ENCODE data around the gene SPP2. TPM values are rescaled to one million over a fixed set of nuclear protein-coding genes. Genes with fewer than 3 reads are reported as not detected.

Gene SPP2
- total RNA-seq, 1 donor from 2014 or later = not detected

DNA sequence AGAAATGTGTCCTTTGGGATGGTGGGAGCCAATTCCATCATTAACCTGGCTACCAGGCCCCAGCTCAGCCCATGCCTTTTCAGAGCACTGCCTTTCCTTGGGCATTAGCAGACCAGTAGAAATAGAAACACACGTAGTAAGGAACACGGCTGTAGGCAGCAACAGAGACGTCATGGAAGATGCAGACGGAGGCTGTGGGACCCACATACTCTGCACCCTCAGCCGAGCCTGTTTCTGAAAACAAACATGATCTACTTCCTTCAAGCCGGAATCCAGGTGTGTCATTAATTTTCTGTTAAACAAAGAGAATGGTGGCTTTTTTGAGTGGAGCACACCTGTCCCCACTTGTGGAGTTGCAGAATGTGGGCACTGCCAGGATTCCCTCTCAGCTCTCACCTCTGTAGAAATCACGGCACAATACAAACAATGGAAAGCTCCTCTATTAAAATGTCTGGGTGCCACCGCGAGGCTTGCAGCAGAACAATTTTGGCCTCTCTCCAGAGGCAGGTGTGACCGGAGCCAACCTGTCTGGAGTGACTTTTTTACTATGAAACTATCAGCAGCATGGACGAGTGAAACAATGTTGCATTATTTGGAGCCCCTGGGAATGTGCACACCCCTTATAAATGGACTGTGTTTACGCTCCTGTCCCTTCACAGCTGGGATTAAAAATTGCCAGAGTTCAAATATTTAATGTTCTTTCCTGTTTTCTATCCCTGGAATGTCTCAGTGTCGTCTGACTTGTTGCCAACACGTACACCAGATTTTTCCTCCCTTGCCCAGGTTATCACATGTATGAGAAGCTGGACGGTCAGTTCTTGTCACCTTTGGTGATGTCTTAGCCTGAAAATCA lies 31.7 kb downstream of the SPP2 start:
- H3K27me3 Mint-ChIP-seq (ENCODE audit: insufficient read depth) = peaks cover 17% of the 10 kb centered on the region

DNA sequence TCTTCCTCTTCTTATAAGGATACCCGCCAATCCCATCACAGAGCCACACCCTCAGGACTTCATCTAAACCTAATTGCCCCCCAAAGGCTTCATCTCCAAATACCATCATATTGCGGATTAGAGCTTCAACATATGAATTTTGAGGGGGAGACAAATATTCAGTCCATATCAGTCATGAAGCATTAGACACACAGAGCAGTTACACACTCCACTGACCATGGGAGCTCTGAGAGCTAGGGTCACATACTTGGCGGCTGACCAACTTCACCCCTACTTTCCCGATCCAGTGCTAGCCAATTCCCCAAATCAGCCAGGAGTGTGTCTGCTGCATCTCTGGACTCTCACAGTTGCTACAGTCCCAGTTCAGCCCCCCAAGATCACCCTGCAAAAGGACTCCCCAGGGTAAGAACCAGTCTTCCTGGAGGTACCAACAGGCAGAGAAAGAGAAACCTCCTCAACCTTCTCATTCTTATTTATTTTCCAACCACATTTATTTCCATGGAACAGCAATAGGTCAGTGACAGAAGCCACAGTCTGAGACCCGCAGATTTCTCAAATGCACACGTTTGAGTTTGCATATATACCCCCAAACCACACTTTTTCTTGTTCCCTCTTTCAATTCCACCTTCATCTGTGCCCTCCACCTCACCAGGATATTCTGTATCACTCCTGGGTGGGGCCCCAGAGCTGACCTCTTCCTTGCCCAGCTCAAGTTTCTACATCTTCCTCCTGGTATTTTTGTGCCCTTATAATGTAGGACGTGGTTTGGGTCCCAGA lies 33.3 kb downstream of the SPP2 start:
- Mint-ChIP-seq H3K4me1 (ENCODE audit: low read depth) (no peaks in the 10 kb centered on the region), H3K27me3 (ENCODE audit: insufficient read depth) (peaks cover 21% of the 10 kb centered on the region), H3K36me3 (ENCODE audit: low read depth) (no peaks in the 10 kb centered on the region), H3K27ac (no peak overlapping the region), H3K9me3 (peaks cover 6% of the 10 kb centered on the region), H3K4me3 (no peak overlapping the region)
- no peak for DNase-seq (ENCODE audit: low spot score)
- intact Hi-C loops (cut with micrococcal nuclease) = no loop called here

More for the DNA sequence above, 31.7 kb downstream of the SPP2 start:
- intact Hi-C loops (cut with micrococcal nuclease) = no loop called here
- no peaks in the 10 kb centered on the region for H3K36me3 Mint-ChIP-seq (ENCODE audit: low read depth)
- H3K27ac Mint-ChIP-seq = no peak overlapping the region
- no peak overlapping the region for H3K4me3 Mint-ChIP-seq
- DNase-seq (ENCODE audit: low spot score) = no peak
- H3K9me3 Mint-ChIP-seq = peaks cover 3% of the 10 kb centered on the region
- H3K4me1 Mint-ChIP-seq (ENCODE audit: low read depth) = no peaks in the 10 kb centered on the region

- DNase-seq (ENCODE audit: low spot score) = no peak
- peaks cover 3% of the 10 kb centered on the region for H3K9me3 Mint-ChIP-seq
- intact Hi-C loops (cut with micrococcal nuclease) = no loop called here
- no peaks in the 10 kb centered on the region for H3K4me1 Mint-ChIP-seq (ENCODE audit: low read depth)
- no peak overlapping the region for H3K4me3 Mint-ChIP-seq
- peaks cover 14% of the 10 kb centered on the region for H3K27me3 Mint-ChIP-seq (ENCODE audit: insufficient read depth)
- no peak overlapping the region for H3K27ac Mint-ChIP-seq
- H3K36me3 Mint-ChIP-seq (ENCODE audit: low read depth) = no peaks in the 10 kb centered on the region
These were observed 41.0 kb downstream of the SPP2 start for GRCh38 chr2:234091432-234091879.

DNA sequence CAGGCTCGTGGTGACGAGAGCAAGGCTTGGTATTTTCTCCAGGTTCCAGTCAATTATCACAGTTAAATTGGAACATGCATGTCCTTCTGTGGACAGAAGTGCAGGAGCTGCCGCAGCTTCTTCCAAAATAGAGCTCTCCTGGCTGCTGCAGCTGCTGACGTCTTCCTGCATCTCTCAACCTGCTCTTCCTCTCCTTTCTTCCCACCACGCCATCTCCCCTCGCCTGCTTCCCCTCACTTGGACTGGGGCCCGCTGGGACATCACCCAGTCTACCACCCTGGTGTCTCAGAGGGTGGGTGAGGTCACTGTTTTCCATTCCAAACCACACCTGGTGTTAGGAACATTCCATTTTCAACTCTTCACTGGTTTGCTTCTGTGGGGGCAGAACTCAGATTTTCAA lies 41.4 kb downstream of the SPP2 start:
- intact Hi-C loops (cut with micrococcal nuclease) = no loop called here
- Mint-ChIP-seq H3K27me3 (ENCODE audit: insufficient read depth) (peaks cover 14% of the 10 kb centered on the region), H3K4me3 (no peak overlapping the region), H3K27ac (no peak overlapping the region), H3K36me3 (ENCODE audit: low read depth) (no peaks in the 10 kb centered on the region), H3K4me1 (ENCODE audit: low read depth) (no peaks in the 10 kb centered on the region), H3K9me3 (peaks cover 3% of the 10 kb centered on the region)
- no peak for DNase-seq (ENCODE audit: low spot score)

- Mint-ChIP-seq H3K27ac (no peak overlapping the region), H3K4me3 (no peak overlapping the region), H3K36me3 (ENCODE audit: low read depth) (no peaks in the 10 kb centered on the region), H3K27me3 (ENCODE audit: insufficient read depth) (peaks cover 14% of the 10 kb centered on the region), H3K9me3 (peaks cover 3% of the 10 kb centered on the region), H3K4me1 (ENCODE audit: low read depth) (no peaks in the 10 kb centered on the region)
- no peak for DNase-seq (ENCODE audit: low spot score)
- intact Hi-C loops (cut with micrococcal nuclease) = no loop called here
These were observed 41.8 kb downstream of the SPP2 start for GRCh38 chr2:234092344-234092743.

DNA sequence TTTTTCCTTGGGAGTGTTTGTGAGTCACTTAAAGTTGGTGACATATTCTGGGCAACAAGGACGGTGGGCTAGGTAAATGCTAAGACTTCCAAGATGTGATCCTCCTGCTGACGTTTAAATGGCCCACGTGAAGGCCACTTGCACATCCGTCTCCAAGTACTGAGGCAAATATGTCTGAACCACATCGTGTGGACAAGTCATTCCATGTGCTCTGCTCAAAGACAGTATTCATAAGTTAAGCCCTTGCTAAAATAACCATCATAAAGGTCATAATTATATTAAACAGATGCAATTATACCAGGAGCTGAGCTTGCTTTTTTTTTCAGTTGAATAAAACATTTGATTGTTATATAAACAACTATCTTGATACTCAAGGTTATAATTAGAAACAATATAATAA lies 44.8 kb downstream of the SPP2 start:
- peaks cover 15% of the 10 kb centered on the region for H3K4me1 Mint-ChIP-seq (ENCODE audit: low read depth)
- peaks cover 2% of the 10 kb centered on the region for H3K36me3 Mint-ChIP-seq (ENCODE audit: low read depth)
- intact Hi-C loops (cut with micrococcal nuclease) = no loop called here
- peaks cover 11% of the 10 kb centered on the region for H3K27me3 Mint-ChIP-seq (ENCODE audit: insufficient read depth)
- DNase-seq (ENCODE audit: low spot score) = no peak
- no peak overlapping the region for H3K4me3 Mint-ChIP-seq
- no peak overlapping the region for H3K27ac Mint-ChIP-seq
- peaks cover 3% of the 10 kb centered on the region for H3K9me3 Mint-ChIP-seq

DNA sequence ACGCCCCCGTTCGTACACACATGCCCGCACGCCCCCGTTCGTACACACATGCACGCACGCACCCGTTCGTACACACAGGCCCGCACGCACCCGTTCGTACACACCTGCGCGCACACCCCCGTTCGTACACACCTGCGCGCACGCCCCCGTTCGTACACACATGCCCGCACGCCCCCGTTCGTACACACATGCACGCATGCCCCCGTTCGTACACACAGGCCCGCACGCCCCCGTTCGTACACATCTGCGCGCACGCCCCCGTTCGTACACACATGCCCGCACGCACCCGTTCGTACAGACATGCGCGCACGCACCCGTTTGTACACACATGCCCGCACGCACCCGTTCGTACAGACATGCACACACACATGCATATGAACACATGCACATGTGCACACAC lies 45.7 kb downstream of the SPP2 start:
- peaks cover 3% of the 10 kb centered on the region for H3K9me3 Mint-ChIP-seq
- intact Hi-C loops (cut with micrococcal nuclease) = no loop called here
- H3K27me3 Mint-ChIP-seq (ENCODE audit: insufficient read depth) = peaks cover 13% of the 10 kb centered on the region
- no peak overlapping the region for H3K4me3 Mint-ChIP-seq
- H3K27ac Mint-ChIP-seq = no peak overlapping the region
- H3K4me1 Mint-ChIP-seq (ENCODE audit: low read depth) = peaks cover 23% of the 10 kb centered on the region
- H3K36me3 Mint-ChIP-seq (ENCODE audit: low read depth) = peaks cover 2% of the 10 kb centered on the region
- no peak for DNase-seq (ENCODE audit: low spot score)

- intact Hi-C loops (cut with micrococcal nuclease) = no loop called here
- no peak for DNase-seq (ENCODE audit: low spot score)
- Mint-ChIP-seq H3K27me3 (ENCODE audit: insufficient read depth) (peaks cover 11% of the 10 kb centered on the region), H3K4me1 (ENCODE audit: low read depth) (peaks cover 38% of the 10 kb centered on the region), H3K4me3 (no peak overlapping the region), H3K9me3 (peaks cover 3% of the 10 kb centered on the region), H3K27ac (no peak overlapping the region), H3K36me3 (ENCODE audit: low read depth) (peaks cover 2% of the 10 kb centered on the region)
These were observed 48.2 kb downstream of the SPP2 start for GRCh38 chr2:234098681-234099080.

GRCh38 chr2:234099266-234099665 lies 48.8 kb downstream of the SPP2 start:
- DNase-seq (ENCODE audit: low spot score) = no peak
- Mint-ChIP-seq H3K9me3 (peaks cover 3% of the 10 kb centered on the region), H3K4me1 (ENCODE audit: low read depth) (peaks cover 38% of the 10 kb centered on the region), H3K4me3 (no peak overlapping the region), H3K27me3 (ENCODE audit: insufficient read depth) (peaks cover 15% of the 10 kb centered on the region), H3K36me3 (ENCODE audit: low read depth) (peaks cover 2% of the 10 kb centered on the region), H3K27ac (no peak overlapping the region)
- intact Hi-C loops (cut with micrococcal nuclease) = no loop called here

DNA sequence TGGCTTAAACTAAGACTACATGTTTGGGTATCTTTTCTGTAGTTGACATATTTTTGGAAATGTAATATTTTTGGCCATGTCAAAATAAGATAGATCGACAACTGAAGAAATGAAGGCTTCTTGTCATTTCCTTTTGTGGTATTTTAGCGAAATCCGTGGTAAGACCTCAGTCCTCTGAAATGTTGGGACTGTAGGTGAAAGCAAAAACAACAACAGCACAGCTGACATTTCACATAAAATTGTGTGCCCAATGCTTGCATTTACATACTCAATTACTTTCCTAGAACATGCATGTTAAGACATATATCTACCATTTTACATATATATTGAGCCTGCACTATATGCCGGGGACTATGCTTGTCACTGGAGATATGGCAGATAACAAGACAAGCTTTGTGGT lies 50.2 kb downstream of the SPP2 start:
- H3K4me1 Mint-ChIP-seq (ENCODE audit: low read depth) = peaks cover 38% of the 10 kb centered on the region
- no peak overlapping the region for H3K4me3 Mint-ChIP-seq
- H3K27ac Mint-ChIP-seq = no peak overlapping the region
- H3K9me3 Mint-ChIP-seq = peaks cover 3% of the 10 kb centered on the region
- H3K36me3 Mint-ChIP-seq (ENCODE audit: low read depth) = peaks cover 2% of the 10 kb centered on the region
- H3K27me3 Mint-ChIP-seq (ENCODE audit: insufficient read depth) = peaks cover 19% of the 10 kb centered on the region
- no peak for DNase-seq (ENCODE audit: low spot score)
- intact Hi-C loops (cut with micrococcal nuclease) = loop anchor here (5.0 kb wide), 1 partner anchor 98 kb away; no protein-coding TSS in a partner anchor

- Mint-ChIP-seq H3K4me3 (no peak overlapping the region), H3K36me3 (ENCODE audit: low read depth) (peaks cover 2% of the 10 kb centered on the region), H3K9me3 (peaks cover 7% of the 10 kb centered on the region), H3K27ac (no peak overlapping the region), H3K27me3 (ENCODE audit: insufficient read depth) (peaks cover 21% of the 10 kb centered on the region), H3K4me1 (ENCODE audit: low read depth) (peaks cover 38% of the 10 kb centered on the region)
- intact Hi-C loops (cut with micrococcal nuclease) = loop anchor here (5.0 kb wide), 1 partner anchor 100 kb away; no protein-coding TSS in a partner anchor
- no peak for DNase-seq (ENCODE audit: low spot score)
These were observed 51.6 kb downstream of the SPP2 start for GRCh38 chr2:234102112-234102511.

DNA sequence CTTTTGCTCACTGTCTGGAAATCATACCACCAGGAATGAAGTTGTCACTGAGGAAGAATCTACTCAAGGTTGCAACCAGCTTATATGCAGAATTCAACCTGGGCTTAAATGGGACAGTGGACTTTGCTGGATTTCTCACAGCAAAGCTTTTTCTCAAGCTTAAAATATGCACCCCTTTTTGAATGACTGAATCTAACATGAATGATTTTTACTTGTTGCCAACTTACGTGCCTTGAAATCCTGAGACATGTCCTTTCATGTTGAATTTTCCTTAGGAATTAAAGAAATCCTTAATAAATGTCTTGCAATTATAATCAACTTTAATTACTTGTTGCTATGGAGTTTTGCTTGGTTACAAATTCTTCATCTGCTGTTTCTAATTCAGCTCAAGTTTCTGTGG lies 57.4 kb downstream of the SPP2 start:
- Mint-ChIP-seq H3K4me1 (ENCODE audit: low read depth) (peaks cover 2% of the 10 kb centered on the region), H3K27me3 (ENCODE audit: insufficient read depth) (peaks cover 18% of the 10 kb centered on the region), H3K27ac (no peak overlapping the region), H3K36me3 (ENCODE audit: low read depth) (no peaks in the 10 kb centered on the region), H3K9me3 (peaks cover 4% of the 10 kb centered on the region), H3K4me3 (no peak overlapping the region)
- no peak for DNase-seq (ENCODE audit: low spot score)
- intact Hi-C loops (cut with micrococcal nuclease) = no loop called here

GRCh38 chr2:234109321-234109720 lies 58.8 kb downstream of the SPP2 start:
- Mint-ChIP-seq H3K27me3 (ENCODE audit: insufficient read depth) (peaks cover 8% of the 10 kb centered on the region), H3K27ac (no peak overlapping the region), H3K36me3 (ENCODE audit: low read depth) (no peaks in the 10 kb centered on the region), H3K4me1 (ENCODE audit: low read depth) (no peaks in the 10 kb centered on the region), H3K9me3 (peaks cover 4% of the 10 kb centered on the region), H3K4me3 (no peak overlapping the region)
- intact Hi-C loops (cut with micrococcal nuclease) = no loop called here
- no peak for DNase-seq (ENCODE audit: low spot score)
